GM08714 (cell line): ENCODE measurements around the gene MAG.

ENCODE experiments used
- H3K4me3 ChIP-seq: fragments of 200-500 bp; sonication (Bioruptor generic); 2 replicates; pipeline ENCODE4 v1.5.1; 2014; ENCODE audit warnings: mild to moderate bottlenecking, low read length, inconsistent platforms
- ZNF274 ChIP-seq: IDR thresholded peaks from 2 replicates; pipeline ENCODE4 v1.6.1; 2012; ENCODE audit warnings: mild to moderate bottlenecking, low read depth, low read length

Gene MAG

DNA sequence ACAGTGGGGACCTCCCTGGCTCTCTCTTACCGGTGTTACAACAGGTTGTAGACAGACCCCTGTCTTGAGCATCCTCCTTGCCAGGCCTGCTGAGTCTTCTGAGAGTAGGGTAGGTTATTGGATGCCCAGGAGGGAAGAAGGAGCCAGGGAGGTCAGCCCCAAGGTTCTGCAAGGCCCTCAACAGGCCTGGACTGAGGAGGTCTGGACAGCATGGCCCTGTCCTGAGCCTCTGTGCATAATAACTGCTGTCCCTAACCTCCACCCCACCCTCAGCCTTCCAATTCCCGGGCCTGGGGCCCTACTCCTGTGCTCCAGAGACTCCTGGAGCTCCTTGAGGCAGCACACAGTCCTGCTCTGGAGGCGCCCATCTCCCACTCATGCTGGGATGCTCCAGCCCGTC, 37.4 kb downstream of the MAG start:
- no peak for TF ChIP-seq ZNF274
- H3K4me3 ChIP-seq, result peak overlapping the region; percentile 86

GRCh38 chr19:35330475-35330874, 38.5 kb downstream of the MAG start:
- no peak for TF ChIP-seq ZNF274
- H3K4me3 ChIP-seq, result peak overlapping the region; percentile 86

- no peak for TF ChIP-seq ZNF274
- H3K4me3 ChIP-seq, result peak overlapping the region; percentile 86; the same call in 1 of the 2 replicates
These were observed 39.7 kb downstream of the MAG start for GRCh38 chr19:35331551-35332214.

DNA sequence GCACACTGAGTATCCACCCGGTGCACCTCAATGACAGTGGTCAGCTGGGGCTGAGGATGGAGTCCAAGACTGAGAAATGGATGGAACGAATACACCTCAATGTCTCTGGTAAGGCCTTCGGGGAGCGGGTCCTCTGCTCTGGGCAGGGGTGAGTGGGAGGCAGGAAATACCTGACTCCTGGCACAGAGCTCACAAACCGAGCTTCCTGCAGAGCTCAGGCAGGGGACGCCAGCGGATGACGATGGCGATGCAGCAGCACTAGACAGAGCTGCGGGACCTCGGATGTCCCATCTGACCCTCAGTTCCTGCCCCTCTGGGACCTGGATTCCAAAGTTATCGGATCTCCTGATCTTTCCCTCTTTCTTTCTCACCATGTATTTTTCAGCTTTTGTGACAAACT, 40.9 kb downstream of the MAG start:
- TF ChIP-seq ZNF274, result no peak
- H3K4me3 ChIP-seq, result peak overlapping the region; percentile 86; the same call in 1 of the 2 replicates

GRCh38 chr19:35334144-35334753, 42.3 kb downstream of the MAG start:
- H3K4me3 ChIP-seq, result peak overlapping the region; percentile 86; the same call in 1 of the 2 replicates
- TF ChIP-seq ZNF274, result no peak

GRCh38 chr19:35336166-35336955, 44.4 kb downstream of the MAG start:
- no peak for TF ChIP-seq ZNF274
- H3K4me3 ChIP-seq, result no peak overlapping the region

DNA sequence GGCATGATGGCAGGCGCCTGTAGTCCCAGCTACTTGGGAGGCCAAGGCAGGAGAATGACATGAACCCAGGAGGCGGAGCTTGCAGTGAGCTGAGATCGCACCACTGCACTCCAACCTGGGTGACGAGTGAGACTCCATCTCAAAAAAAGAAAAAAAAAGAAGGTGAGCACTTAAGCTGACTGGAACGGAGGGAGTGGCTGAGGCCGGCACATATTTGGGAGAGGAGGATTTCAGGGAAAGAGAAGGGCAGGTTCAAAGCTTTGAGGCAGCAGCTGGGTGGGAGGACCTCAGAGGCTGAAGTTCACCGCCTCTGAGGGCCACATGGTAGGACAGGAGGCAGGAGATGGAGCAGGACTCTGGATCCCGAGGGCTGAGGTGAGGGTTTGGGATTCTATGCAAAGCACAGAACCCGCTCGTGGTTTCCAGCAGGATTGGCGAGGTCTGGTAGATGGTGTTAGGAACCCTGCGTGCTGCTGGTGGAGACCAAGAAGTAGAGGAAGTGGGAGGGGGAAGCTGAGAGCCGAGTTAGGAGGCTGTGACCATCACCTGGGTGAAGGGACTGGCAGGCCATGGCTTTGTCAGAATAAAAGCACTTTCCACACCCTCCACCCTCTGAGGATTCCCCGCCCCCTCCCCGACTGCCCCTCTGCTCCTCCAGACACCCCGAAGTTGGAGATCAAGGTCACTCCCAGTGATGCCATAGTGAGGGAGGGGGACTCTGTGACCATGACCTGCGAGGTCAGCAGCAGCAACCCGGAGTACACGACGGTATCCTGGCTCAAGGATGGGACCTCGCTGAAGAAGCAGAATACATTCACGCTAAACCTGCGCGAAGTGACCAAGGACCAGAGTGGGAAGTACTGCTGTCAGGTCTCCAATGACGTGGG, 45.4 kb downstream of the MAG start:
- no peak for TF ChIP-seq ZNF274
- H3K4me3 ChIP-seq, result no peak overlapping the region

DNA sequence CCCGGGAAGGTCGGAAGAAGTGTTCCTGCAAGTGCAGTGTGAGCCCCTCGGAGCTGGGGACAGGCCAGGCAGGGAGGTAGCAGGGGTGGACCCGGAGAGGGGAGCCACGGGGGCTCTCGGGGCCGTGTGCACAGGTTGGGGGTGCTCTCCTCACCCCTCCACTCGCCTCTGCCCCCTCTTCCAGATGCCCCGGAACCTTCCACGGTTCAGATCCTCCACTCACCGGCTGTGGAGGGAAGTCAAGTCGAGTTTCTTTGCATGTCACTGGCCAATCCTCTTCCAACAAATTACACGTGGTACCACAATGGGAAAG, 46.0 kb downstream of the MAG start:
- no peak for TF ChIP-seq ZNF274
- H3K4me3 ChIP-seq, result no peak overlapping the region

DNA sequence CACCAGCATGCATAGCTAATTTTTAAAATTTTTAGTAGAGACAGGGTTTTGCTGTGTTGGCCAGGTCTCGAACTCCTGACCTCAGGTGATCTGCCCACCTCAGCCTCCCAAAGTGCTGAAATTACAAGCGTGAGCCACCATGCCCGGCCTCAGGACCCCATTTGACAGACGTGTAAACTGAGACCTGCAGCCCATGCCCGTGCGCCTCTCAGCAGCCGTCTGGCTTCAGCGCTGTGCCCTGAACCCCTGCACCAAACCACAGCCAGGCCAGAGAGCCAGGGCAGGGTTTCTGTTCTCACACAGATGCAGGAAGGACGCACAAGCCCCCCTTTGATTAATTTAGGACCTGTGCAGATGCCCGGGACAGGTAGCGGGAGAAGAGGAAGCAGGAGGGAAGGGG, 48.5 kb downstream of the MAG start:
- no peak overlapping the region for H3K4me3 ChIP-seq
- TF ChIP-seq ZNF274, result no peak

DNA sequence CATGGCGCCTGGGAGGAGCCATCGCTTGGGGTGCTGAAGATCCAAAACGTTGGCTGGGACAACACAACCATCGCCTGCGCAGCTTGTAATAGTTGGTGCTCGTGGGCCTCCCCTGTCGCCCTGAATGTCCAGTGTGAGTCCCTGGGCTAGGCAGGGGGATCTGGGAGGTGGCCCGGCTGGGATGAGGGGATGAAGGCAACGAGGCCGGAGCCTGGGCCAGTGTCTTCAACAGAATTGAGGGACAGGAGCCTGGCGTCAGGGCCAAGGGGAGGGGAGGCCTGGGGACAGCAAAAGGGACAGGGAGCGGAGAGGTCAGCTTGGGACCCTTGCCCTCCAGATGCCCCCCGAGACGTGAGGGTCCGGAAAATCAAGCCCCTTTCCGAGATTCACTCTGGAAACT, 49.0 kb downstream of the MAG start:
- no peak overlapping the region for H3K4me3 ChIP-seq
- no peak for TF ChIP-seq ZNF274

- H3K4me3 ChIP-seq, result no peak overlapping the region
- TF ChIP-seq ZNF274, result no peak
These were observed 49.7 kb downstream of the MAG start for GRCh38 chr19:35341565-35342225.

DNA sequence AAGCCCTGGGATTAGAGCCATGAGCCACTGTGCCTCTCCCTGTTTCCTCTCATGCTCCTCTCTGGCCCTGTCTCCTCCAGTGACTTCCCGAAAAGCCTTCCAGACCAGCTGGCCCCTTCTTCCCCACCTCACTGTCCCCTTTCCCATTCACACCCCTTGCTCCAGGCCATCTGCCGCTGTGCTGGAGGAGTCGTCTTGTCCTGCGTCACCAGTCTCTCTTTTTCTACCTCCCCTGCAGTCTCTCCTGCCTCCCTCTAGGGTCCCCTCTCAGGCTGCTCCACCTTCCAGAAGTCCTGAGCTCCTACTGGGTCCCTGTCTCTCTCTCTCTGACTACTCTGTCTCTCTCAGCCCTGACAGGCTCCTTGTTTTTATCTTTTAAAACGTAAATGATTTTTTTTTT, 50.5 kb downstream of the MAG start:
- TF ChIP-seq ZNF274, result no peak

DNA sequence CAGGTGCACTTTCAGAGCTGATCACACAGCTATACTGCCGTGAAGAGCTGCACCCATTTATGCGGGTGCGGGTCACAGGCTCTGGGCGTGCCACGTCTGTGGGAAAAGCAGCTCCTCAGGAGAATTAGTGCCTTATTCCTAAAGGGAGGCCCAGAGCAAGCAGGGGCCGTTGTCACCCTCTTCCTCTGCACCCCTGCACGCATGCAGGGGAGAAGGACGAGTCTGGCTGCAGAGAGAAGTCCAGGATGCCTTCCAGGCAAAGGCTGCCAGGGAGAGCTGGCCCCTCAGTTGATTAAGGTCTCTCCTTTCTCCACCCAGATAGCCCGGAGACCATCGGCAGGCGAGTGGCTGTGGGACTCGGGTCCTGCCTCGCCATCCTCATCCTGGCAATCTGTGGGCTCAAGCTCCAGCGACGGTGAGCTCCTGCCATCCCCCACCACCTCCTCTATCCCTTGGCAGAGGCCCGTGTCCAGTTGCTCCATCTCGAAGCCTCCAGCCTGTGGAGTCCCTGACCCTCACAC, 52.6 kb downstream of the MAG start:
- H3K4me3 ChIP-seq, result no peak overlapping the region
- no peak for TF ChIP-seq ZNF274

More for the DNA sequence above, 50.5 kb downstream of the MAG start:
- H3K4me3 ChIP-seq, result no peak overlapping the region
